GM21576 (cell line): ENCODE results near the gene XPR1.
"Not testable (repeated sequence)": the region's sequence is repeated elsewhere in the genome, so short reads cannot be mapped to it uniquely, and the experiment has no call there.

Experiments
- ATAC-seq: cut with Tn5 transposase; IDR thresholded peaks from one replicate; pipeline ENCODE4 v1.9.1; 2021; ENCODE audit warnings: mild to moderate bottlenecking, moderate library complexity; ENCODE audit not compliant: unreplicated experiment

XPR1 gene

DNA sequence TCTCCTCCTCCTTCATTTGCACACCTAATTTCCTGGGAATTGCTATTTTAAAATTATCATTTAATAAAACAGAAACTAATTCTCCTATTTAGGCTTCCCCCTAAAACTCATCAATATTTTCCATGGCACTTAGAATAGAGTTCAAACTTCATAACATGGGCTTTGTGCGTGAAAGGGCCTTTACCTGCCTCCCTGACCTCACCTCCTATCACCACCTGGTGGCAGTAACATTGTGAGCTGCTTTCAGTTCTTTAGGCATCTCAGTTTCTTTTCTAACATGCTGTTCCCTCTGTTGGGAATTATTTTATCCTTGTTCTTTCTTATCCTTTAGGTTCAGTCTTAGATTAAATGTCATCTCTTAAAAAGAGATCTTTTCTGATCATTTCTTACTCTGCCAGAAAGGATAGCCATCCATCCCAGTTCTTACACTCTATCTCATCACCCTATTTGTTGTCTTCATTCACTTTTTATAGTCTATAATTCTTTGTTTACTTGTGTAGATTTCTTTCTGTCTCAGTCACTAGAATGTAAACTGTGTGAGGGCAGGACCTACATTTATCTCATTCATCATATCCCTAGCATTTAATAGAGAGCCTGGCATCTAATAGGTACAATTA is 147.1 kb downstream of the XPR1 start:
- ATAC-seq = no peak

DNA sequence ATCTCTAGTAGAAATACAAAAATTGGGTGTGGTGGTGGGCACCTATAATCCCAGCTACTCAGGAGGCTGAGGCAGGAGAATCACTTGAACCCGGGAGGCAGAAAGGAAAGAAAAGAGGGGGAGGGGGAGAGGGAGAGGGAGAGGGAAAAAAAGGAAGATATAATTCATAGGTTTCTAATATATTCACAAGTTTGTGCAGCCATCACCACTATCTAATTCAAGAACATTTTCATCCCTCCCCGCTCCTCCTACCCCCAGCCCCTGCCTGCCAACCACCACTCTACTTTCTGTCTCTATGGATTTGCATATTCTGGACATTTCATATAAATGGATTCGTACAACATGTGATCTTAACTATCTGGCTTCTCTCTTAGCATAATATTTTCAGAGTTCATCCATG is 147.8 kb downstream of the XPR1 start:
- no peak for ATAC-seq

GRCh38 chr1:180781718-180782117 is 149.9 kb downstream of the XPR1 start:
- ATAC-seq = no peak

DNA sequence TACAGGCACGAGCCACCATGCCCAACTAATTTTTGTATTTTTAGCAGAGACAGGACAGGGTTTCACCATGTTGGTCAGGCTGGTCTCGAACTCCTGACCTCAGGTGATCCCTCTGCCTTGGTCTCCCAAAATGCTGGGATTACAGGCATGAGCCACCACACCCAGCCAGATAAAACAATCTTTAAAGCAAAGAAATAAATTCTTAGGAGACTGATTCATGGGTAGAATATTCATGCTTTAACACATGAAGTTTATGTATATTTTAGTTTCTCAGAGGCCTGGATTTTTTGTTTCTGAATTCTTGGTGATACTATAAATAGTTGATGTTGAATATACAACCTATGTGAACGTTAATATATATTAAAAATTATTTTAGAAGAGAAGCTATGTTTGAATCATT is 153.5 kb downstream of the XPR1 start:
- ATAC-seq = no peak

- no peak for ATAC-seq
Measured at GRCh38 chr1:180785887-180786286, 154.1 kb downstream of the XPR1 start.

DNA sequence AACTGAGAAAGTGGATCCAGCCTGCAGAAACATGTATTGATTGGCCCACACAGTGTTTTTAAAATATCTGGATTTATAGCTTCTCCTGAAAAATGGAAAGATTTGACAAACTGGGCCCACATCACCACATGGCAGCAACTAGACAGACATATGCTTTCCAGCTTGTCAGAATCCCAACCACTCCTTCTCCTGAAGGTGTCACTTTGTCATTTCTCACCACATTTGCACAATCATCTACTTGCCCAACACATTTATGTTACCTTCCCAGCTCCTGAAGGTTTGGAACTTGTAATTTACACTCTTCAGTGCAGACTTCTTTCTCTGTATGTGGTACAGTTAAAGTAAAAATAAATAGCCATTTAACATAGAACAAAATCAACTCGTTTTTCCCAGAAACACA is 154.8 kb downstream of the XPR1 start:
- no peak for ATAC-seq

- ATAC-seq = no peak
Measured at GRCh38 chr1:180787628-180788307, 155.9 kb downstream of the XPR1 start.

GRCh38 chr1:180789460-180789859 is 157.6 kb downstream of the XPR1 start:
- ATAC-seq = no peak

- not testable (repeated sequence) for ATAC-seq
Measured at GRCh38 chr1:180791152-180791551, 159.3 kb downstream of the XPR1 start.

- no peak for ATAC-seq
Measured at GRCh38 chr1:180791806-180792205, 160.0 kb downstream of the XPR1 start.

- ATAC-seq = no peak
Measured at GRCh38 chr1:180793451-180793850, 161.6 kb downstream of the XPR1 start.

DNA sequence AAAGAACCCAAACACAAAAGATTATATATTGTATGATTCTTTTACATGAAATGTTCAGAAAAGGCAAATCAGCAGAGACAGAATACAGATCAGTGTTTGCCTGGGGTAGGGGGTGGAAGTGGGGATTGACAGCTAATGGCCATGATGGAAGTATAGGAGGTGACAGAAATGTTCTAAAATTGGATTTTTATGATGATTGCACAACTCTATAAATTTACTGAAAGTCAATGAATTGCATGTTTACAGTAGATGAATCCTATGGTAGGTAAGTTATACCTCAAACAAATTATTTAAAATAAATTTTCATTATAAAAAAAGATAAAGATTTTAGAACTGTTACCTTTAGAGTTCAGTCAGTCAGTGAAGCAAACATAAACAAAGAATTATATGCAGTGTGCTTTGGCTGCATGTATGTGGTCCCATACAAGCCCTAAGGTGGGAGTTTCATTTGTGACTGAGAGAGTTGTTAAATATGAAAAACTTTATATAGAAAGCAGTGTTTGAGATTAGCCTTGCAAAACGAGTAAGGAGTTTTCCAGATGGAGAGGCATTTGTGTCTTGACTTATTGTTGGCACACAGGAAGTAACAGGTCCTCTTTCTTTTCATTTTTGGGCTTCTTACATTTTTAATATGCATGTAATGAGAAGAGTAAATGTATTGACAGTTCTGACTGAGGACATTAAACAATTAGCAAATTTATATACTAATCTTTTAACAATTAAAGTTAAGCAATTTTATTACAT is 165.2 kb downstream of the XPR1 start:
- no peak for ATAC-seq

- no peak for ATAC-seq
Measured at GRCh38 chr1:180800945-180801344, 169.1 kb downstream of the XPR1 start.

DNA sequence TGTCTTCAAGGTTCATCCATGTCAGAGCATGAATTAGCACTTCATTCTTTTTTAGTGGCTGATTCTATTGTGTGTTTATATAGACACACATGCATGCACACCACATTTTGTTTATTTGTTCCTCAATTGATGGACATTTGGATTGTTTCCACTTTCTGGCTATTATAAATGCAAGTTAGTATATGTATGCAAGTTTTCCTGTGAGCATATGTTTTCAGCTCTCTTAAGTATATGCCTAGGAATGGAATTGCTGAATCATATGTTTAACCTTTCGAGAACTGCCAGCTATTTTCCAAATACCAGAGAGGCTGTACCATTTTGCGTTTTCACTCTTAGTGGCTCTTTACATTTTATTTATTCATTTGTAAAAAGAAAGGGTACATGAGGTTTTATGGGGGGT is 171.0 kb downstream of the XPR1 start:
- no peak for ATAC-seq

DNA sequence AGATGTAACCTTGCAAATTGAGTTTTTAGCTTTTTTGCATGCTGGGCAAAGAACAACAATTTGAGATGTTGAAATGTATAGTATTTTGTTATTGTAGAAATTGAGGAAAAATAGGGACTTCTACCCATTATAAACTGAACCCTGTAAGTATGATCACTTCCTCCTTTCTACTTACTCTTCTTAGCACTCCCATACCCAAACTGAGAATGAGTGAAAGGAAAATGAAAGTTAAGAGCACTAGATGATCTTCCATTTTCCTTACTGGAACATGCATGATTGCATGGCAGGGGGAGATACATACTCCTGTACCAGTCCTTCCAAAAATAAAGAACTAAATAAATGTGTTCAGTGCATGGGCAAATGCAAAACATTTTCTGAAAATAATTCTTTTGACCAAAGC is 173.5 kb downstream of the XPR1 start:
- ATAC-seq = peak; percentile 94

GRCh38 chr1:180811298-180811697 is 179.5 kb downstream of the XPR1 start:
- ATAC-seq = no peak

GRCh38 chr1:180811886-180812285 is 180.1 kb downstream of the XPR1 start:
- no peak for ATAC-seq

DNA sequence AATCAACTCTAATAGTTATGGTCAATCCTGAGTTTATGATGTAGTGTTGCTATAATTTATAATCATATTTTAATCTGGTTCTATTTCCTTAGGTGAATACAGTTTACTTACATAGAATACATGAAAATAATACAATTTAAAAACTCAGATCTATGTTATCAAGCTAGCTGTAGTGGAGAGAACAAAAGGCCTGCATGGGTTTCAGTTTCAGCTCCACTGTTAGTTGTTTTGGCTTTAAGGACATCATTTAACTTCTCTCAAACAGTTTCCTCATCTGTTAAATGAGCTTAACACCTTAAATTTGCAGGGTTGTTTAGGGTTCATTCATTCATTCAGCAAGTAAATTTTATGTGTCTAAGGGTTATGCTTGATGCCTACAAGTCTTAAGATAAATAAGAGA is 182.4 kb downstream of the XPR1 start:
- ATAC-seq = no peak

GRCh38 chr1:180815188-180815587 is 183.4 kb downstream of the XPR1 start:
- ATAC-seq = no peak

- ATAC-seq = no peak
Measured at GRCh38 chr1:180816132-180816531, 184.3 kb downstream of the XPR1 start.

GRCh38 chr1:180821970-180822369 is 190.1 kb downstream of the XPR1 start:
- no peak for ATAC-seq

GRCh38 chr1:180831507-180831906 is 199.7 kb downstream of the XPR1 start:
- not testable (repeated sequence) for ATAC-seq
